Measurements from ENCODE around the gene FUCA1.

Gene FUCA1

GRCh38 chr1:23800400-23801337 is 67.4 kb downstream of the FUCA1 start, which contains the start of gene GALE:
Gene GALE, minus strand, starts transcription at chr1:23800754. Its CDS starts 1,747 bp downstream, at chr1:23799007.
- peak; percentile 100 for DNase-seq (ENCODE audit: low spot score)
- no peak for TF ChIP-seq CTCF (IDR thresholded peaks at IDR 0.05; ENCODE audit: extremely low read depth, missing control alignments)

GRCh38 chr1:23799570-23800399 is 68.3 kb downstream of the FUCA1 start:
- peak; percentile 83 for DNase-seq (ENCODE audit: low spot score)
- TF ChIP-seq CTCF (IDR thresholded peaks at IDR 0.05; ENCODE audit: extremely low read depth, missing control alignments) = no peak

- no peak for DNase-seq (ENCODE audit: low spot score)
- no peak for TF ChIP-seq CTCF (IDR thresholded peaks at IDR 0.05; ENCODE audit: extremely low read depth, missing control alignments)
Observed at GRCh38 chr1:23799255-23799569, 68.9 kb downstream of the FUCA1 start.

GRCh38 chr1:23798662-23799142 is 69.4 kb downstream of the FUCA1 start:
- DNase-seq (ENCODE audit: low spot score) = no peak
- peak; percentile 12 for TF ChIP-seq CTCF (IDR thresholded peaks at IDR 0.05; ENCODE audit: extremely low read depth, missing control alignments)

- no peak for TF ChIP-seq CTCF (IDR thresholded peaks at IDR 0.05; ENCODE audit: extremely low read depth, missing control alignments)
- DNase-seq (ENCODE audit: low spot score) = no peak
Observed at GRCh38 chr1:23797478-23798448, 70.3 kb downstream of the FUCA1 start.

GRCh38 chr1:23796466-23797271 is 71.4 kb downstream of the FUCA1 start:
- DNase-seq (ENCODE audit: low spot score) = no peak
- TF ChIP-seq CTCF (IDR thresholded peaks at IDR 0.05; ENCODE audit: extremely low read depth, missing control alignments) = no peak

Data from GM20000 (cell line).